ENCODE results near the gene AHSP. TPM values are rescaled to one million over a fixed set of nuclear protein-coding genes. Genes with fewer than 3 reads are reported as not detected.
"Not testable (repeated sequence)": the region's sequence is repeated elsewhere in the genome, so short reads cannot be mapped to it uniquely, and the experiment has no call there.

The AHSP gene
- total and polyA plus RNA-seq, 2 donors (not counting 1 experiment from before 2014, with no cell fraction given): not detected

GRCh38 chr16:31522071-31522470 lies 5.6 kb upstream of the AHSP start:
- H3K27me3 Mint-ChIP-seq: peaks cover 9% of the 10 kb centered on the region
- no peaks in the 10 kb centered on the region for H3K79me2 ChIP-seq (ENCODE audit: control insufficient read depth, insufficient read depth, low read length)
- POLR2A ChIA-PET: no interaction called here
- intact Hi-C loops (cut with micrococcal nuclease): no loop called here
- DNase-seq (no peak), ATAC-seq (ENCODE audit: low read depth) (no peak)
- H3K36me3 ChIP-seq (replicated peaks in 1 of 2; ENCODE audit: control extremely low read depth in 1 of 2, control insufficient read depth in 1 of 2, extremely low read depth in 1 of 2, insufficient read depth in 2 of 2, low read length in 1 of 2): no peaks in the 10 kb centered on the region
- H4K20me1 ChIP-seq (ENCODE audit: control insufficient read depth, insufficient read depth, low read length, poor library complexity, severe bottlenecking): no peaks in the 10 kb centered on the region
- no peak overlapping the region for H3K4me3 ChIP-seq (ENCODE audit: control extremely low read depth in 1 of 5, extremely low read depth in 1 of 5, insufficient read depth in 1 of 5, low read depth in 2 of 5, low read length in 4 of 5)
- no peaks in the 10 kb centered on the region for H3K9me3 Mint-ChIP-seq (ENCODE audit: insufficient read depth)
- CTCF ChIA-PET: interaction anchor here (1.3 kb wide), 1 partner anchor 13 kb away, joined by 3 read pairs; no protein-coding TSS in a partner anchor
- H3K27me3 ChIP-seq (replicated peaks in 1 of 4; ENCODE audit: control extremely low read depth in 1 of 4, control insufficient read depth in 3 of 4, insufficient read depth in 4 of 4, low read length in 3 of 4): no peaks in the 10 kb centered on the region
- peaks cover 0 to 2% (median 0%) of the 10 kb centered on the region in 3 donors for H3K9me3 ChIP-seq (ENCODE audit: control extremely low read depth in 1 of 3, control insufficient read depth in 2 of 3, insufficient read depth in 1 of 3, low read length in 2 of 3)
- no peak overlapping the region for H3K9ac ChIP-seq (ENCODE audit: low read length)
- H3K4me2 ChIP-seq (replicated peaks; ENCODE audit: low read depth, low read length, poor library complexity, severe bottlenecking): no peak overlapping the region
- H2AFZ ChIP-seq (ENCODE audit: insufficient read depth, low read depth, low read length, poor library complexity, severe bottlenecking): no peak overlapping the region
- no peak overlapping the region for H3K27ac Mint-ChIP-seq
- no peaks in the 10 kb centered on the region for H3K4me1 Mint-ChIP-seq
- H3K4me3 Mint-ChIP-seq: no peak overlapping the region
- no peak overlapping the region for H3K27ac ChIP-seq (ENCODE audit: low read length in 2 of 2)
- no peaks in the 10 kb centered on the region for H3K4me1 ChIP-seq (ENCODE audit: control insufficient read depth in 2 of 2, insufficient read depth in 2 of 2, low read length in 2 of 2)
- no peak for TF ChIP-seq EZH2 (IDR thresholded peaks at IDR 0.05; ENCODE audit: borderline replicate concordance, insufficient read depth, low read depth, low read length, poor library complexity, severe bottlenecking)
- TF ChIP-seq CTCF (IDR thresholded peaks at IDR 0.05): no peak
- WGBS (ENCODE audit: insufficient coverage): 100% methylated on average over 2 of the region's 6 CpGs

- H3K27me3 ChIP-seq (replicated peaks in 1 of 4; ENCODE audit: control extremely low read depth in 1 of 4, control insufficient read depth in 3 of 4, insufficient read depth in 4 of 4, low read length in 3 of 4): peaks cover 0 to 12% (median 4%) of the 10 kb centered on the region in 4 experiments
- H3K4me2 ChIP-seq (replicated peaks; ENCODE audit: low read depth, low read length, poor library complexity, severe bottlenecking); H2AFZ ChIP-seq (ENCODE audit: insufficient read depth, low read depth, low read length, poor library complexity, severe bottlenecking); intact Hi-C loops (cut with micrococcal nuclease); H3K36me3 ChIP-seq (replicated peaks in 1 of 2; ENCODE audit: control extremely low read depth in 1 of 2, control insufficient read depth in 1 of 2, extremely low read depth in 1 of 2, insufficient read depth in 2 of 2, low read length in 1 of 2); H3K9ac ChIP-seq (ENCODE audit: low read length); POLR2A ChIA-PET; H4K20me1 ChIP-seq (ENCODE audit: control insufficient read depth, insufficient read depth, low read length, poor library complexity, severe bottlenecking); ATAC-seq (ENCODE audit: low read depth); H3K4me3 Mint-ChIP-seq; H3K27ac Mint-ChIP-seq; H3K9me3 Mint-ChIP-seq (ENCODE audit: insufficient read depth); H3K27ac ChIP-seq (ENCODE audit: low read length in 2 of 2); DNase-seq; H3K9me3 ChIP-seq (ENCODE audit: control extremely low read depth in 1 of 3, control insufficient read depth in 2 of 3, insufficient read depth in 1 of 3, low read length in 2 of 3); CTCF ChIA-PET; H3K79me2 ChIP-seq (ENCODE audit: control insufficient read depth, insufficient read depth, low read length); H3K4me1 Mint-ChIP-seq; H3K4me3 ChIP-seq (ENCODE audit: control extremely low read depth in 1 of 5, extremely low read depth in 1 of 5, insufficient read depth in 1 of 5, low read depth in 2 of 5, low read length in 4 of 5): not testable (repeated sequence)
- H3K4me1 ChIP-seq (ENCODE audit: control insufficient read depth in 2 of 2, insufficient read depth in 2 of 2, low read length in 2 of 2): peaks cover 12 to 13% of the 10 kb centered on the region in 2 donors
- peaks cover 16% of the 10 kb centered on the region for H3K27me3 Mint-ChIP-seq
- no CpG with 5 or more reads among the region's 6 CpGs for WGBS (ENCODE audit: insufficient coverage)
These were observed 3.9 kb upstream of the AHSP start for GRCh38 chr16:31523768-31524167.

All from B cell (primary cell).